ENCODE results near the gene DCUN1D3. TPM values are rescaled to one million over a fixed set of nuclear protein-coding genes. Genes with fewer than 3 reads are reported as not detected.

The DCUN1D3 gene
- polyA plus RNA-seq, 3 donors from 2014 or later: 0.06 to 1.5 (median 0.74) TPM

DNA sequence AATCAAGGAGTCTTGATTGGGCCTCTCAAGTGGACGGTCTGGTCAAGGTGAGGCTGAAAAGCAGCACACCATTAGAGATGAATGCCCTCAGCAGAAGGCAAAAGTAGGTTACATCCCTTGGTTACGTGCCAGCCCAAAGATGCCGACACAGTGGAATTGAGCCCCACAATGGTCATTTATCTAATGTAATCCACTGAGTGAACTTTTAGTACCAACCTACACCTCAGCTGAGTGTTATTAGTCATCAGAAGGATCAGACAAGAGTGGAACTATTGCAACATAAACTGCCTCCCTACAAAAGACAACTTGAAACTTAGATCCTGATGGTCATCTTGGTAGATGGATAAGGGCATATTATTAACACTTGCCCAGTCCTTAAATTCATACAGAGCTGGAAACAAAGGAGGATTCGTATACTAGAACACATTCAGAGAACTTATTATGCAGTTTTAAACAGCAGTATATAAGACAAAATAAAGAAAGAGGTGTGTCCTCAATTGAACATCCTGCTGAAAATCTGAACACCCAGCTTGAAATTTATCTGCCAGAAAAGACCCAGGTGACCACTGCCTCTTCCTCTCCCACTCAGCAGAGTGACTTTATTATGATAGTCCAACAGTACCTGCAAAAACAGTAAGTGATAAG, 2.8 kb downstream of the DCUN1D3 start:
- peaks cover 7 to 19% (median 15%) of the 10 kb centered on the region in 3 donors for H3K27me3 Mint-ChIP-seq (ENCODE audit: low read depth in 3 of 3)
- H3K4me1 Mint-ChIP-seq: peaks cover 36 to 49% of the 10 kb centered on the region in 2 donors
- no peaks in the 10 kb centered on the region for H3K9me3 Mint-ChIP-seq
- DNase-seq: no peak
- peak overlapping the region in 1 of 5 donors; percentile 7 for H3K4me3 Mint-ChIP-seq
- H3K36me3 Mint-ChIP-seq: no peaks in the 10 kb centered on the region
- peak overlapping the region in 5 of 6 donors; percentile 13 to 71 (median 62) for H3K27ac Mint-ChIP-seq

DNA sequence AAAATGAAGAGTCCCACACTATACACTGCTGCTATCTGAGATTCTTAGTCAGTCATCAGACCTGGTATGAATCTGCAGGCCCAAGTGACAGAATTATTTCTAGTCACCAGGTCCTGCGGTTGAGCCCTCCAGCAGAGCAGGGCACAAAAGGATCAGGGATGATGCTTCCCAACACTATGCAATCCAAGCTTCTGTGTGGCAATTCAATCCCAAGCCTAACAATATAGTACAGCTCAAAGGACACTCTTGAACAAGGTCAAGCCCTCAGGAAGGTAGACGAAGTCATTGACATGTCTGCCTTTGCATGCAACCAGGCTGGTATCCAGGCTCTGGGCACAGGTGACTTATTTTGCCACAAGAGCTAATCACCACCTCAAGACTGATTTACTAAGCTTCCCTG, 5.8 kb downstream of the DCUN1D3 start:
- peaks cover 0 to under 1% (median 0%) of the 10 kb centered on the region in 3 donors for H3K27me3 Mint-ChIP-seq (ENCODE audit: low read depth in 3 of 3)
- H3K4me1 Mint-ChIP-seq: peaks cover 16 to 27% of the 10 kb centered on the region in 2 donors
- peaks cover 0 to 5% (median 0%) of the 10 kb centered on the region in 3 donors for H3K36me3 Mint-ChIP-seq
- H3K27ac Mint-ChIP-seq: peak overlapping the region in 1 of 6 donors; percentile 10
- H3K9me3 Mint-ChIP-seq: no peaks in the 10 kb centered on the region
- no peak overlapping the region for H3K4me3 Mint-ChIP-seq
- DNase-seq: no peak

DNA sequence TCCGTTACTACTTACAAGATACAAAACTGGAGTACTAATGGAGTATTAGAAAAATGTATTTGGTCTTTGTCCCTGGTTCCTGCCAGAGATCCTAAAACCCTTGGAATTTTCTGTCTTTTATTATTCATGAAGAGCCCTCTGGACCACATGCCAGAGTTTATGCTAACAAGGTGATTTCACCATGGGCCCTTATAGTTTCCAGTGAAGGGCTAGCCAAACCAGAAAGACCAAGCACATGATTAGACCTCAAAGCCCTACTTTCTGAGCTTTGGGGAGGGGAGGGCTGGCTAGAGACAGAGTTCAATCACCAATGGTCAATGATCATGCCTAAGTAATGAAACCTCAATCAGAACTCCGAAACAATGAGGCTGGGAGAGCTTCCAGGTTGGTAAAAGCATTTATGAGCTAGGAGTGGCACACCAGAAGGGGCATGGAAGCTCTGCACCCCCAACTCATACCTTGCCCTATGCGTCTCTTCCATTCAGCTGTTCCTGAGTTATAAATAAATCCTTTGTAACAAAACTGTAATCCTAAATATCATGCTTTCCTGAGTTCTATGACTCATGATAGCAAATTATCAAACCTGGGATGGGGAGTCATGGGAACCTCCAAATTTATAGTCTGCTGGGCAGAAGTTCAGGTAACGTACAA, 10.4 kb downstream of the DCUN1D3 start:
- DNase-seq: no peak
- Mint-ChIP-seq H3K27me3 (ENCODE audit: low read depth in 3 of 3) (no peaks in the 10 kb centered on the region), H3K4me1 (peaks cover 0 to 7% of the 10 kb centered on the region in 2 donors), H3K27ac (no peak overlapping the region), H3K4me3 (no peak overlapping the region), H3K9me3 (no peaks in the 10 kb centered on the region), H3K36me3 (peaks cover 0 to 5% (median 0%) of the 10 kb centered on the region in 3 donors)

DNA sequence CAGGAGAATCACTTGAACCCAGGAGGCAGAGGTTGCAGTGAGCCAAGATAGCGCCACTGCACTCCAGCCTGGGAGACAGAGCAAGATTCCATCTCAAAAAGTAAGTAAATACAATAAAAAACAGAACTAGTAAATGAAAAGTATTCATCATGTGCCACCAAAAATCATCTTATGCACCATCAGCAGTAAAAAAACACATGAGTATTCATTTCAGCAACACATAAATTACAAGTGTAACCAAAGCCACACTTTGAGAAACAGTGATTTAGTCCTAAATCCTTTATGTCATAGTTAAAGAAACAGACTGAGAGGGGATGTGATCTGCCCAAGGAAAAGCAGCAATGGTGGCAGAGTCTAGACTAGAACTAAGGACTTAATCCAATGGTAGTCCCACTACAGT, 13.0 kb downstream of the DCUN1D3 start:
- DNase-seq: no peak
- H3K27ac Mint-ChIP-seq: no peak overlapping the region
- H3K36me3 Mint-ChIP-seq: peaks cover 0 to 4% (median 3%) of the 10 kb centered on the region in 3 donors
- no peak overlapping the region for H3K4me3 Mint-ChIP-seq
- no peaks in the 10 kb centered on the region for H3K27me3 Mint-ChIP-seq (ENCODE audit: low read depth in 3 of 3)
- H3K9me3 Mint-ChIP-seq: no peaks in the 10 kb centered on the region
- H3K4me1 Mint-ChIP-seq: peaks cover 4 to 11% of the 10 kb centered on the region in 2 donors

DNA sequence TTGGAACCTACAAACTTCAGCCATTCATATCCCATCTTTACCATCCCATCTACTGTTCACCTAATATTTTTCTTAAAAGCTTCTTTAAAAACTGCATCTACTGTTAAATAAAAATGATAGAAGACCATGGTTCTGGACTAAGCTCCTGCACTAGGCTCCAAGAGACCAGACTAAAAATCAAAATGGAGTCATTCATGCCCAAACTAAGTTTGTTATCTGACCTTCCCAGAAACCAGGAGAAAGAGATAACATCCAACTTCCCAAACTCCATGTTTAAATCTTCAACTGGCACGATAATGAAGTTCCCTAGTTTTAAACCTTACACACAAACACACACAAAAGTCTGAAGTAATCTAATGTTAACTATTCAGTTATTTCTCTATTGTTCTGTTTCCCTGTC, 13.8 kb downstream of the DCUN1D3 start:
- H3K27me3 Mint-ChIP-seq (ENCODE audit: low read depth in 3 of 3): no peaks in the 10 kb centered on the region
- peaks cover 0 to 4% (median 0%) of the 10 kb centered on the region in 3 donors for H3K36me3 Mint-ChIP-seq
- no peak overlapping the region for H3K4me3 Mint-ChIP-seq
- H3K4me1 Mint-ChIP-seq: peaks cover 4 to 8% of the 10 kb centered on the region in 2 donors
- no peak overlapping the region for H3K27ac Mint-ChIP-seq
- H3K9me3 Mint-ChIP-seq: no peaks in the 10 kb centered on the region
- no peak for DNase-seq

DNA sequence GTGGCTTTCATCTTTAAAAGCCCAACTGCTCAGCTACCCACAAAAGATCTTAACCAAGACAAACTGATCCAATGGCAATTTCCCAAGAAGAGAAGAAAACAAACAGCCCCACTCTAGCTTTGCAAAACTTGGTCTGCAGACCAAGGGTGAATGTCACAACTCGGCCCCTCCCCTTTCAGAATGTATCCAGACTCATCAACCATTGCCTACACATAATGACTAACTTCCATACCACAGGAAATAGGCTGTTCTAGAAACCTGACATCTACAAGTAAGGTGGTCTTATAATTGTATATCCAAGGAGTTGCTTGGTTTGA, 16.0 kb downstream of the DCUN1D3 start:
- H3K36me3 Mint-ChIP-seq: peaks cover 0 to 4% (median 0%) of the 10 kb centered on the region in 3 donors
- H3K4me3 Mint-ChIP-seq: no peak overlapping the region
- H3K4me1 Mint-ChIP-seq: peaks cover 5 to 17% of the 10 kb centered on the region in 2 donors
- DNase-seq: no peak
- no peaks in the 10 kb centered on the region for H3K27me3 Mint-ChIP-seq (ENCODE audit: low read depth in 3 of 3)
- peak overlapping the region in 1 of 6 donors; percentile 9 for H3K27ac Mint-ChIP-seq
- H3K9me3 Mint-ChIP-seq: no peaks in the 10 kb centered on the region

DNA sequence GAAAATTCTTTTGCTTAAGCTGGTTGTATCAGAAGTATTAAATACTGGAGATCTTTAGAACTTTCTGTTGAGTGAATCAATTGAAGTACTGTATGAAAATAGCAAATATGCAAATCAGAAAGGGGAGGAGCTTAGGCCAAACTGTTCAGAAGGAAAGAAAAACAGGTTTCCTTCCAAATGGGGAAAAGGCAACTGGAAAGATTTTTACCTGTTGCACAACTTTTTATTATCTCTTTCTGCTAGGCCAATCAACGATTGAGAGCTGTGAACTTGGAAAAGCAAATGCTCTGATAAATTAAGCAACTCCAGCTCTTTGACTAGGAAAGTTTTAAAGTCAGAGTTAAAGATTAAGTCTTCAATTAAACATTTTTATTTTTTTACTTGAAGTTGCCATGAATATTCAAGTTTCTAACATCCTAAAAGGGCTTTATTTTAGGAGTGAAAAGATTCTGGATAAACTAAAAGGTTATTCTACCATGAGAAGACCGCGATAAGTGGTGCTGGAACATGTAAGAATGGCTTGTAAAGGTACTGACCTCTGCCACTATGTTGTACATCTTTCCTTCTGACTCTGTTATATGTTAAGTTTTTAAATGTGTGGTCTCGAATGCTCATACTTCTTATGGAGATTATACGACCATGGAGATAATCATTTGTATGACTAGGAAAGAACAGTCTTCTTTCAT, 16.5 kb downstream of the DCUN1D3 start:
- H3K4me1 Mint-ChIP-seq: peaks cover 5 to 18% of the 10 kb centered on the region in 2 donors
- H3K27me3 Mint-ChIP-seq (ENCODE audit: low read depth in 3 of 3): no peaks in the 10 kb centered on the region
- no peak for DNase-seq
- H3K36me3 Mint-ChIP-seq: peaks cover 0 to 4% (median 0%) of the 10 kb centered on the region in 3 donors
- peak overlapping the region in 1 of 6 donors; percentile 9 for H3K27ac Mint-ChIP-seq
- no peaks in the 10 kb centered on the region for H3K9me3 Mint-ChIP-seq
- no peak overlapping the region for H3K4me3 Mint-ChIP-seq

DNA sequence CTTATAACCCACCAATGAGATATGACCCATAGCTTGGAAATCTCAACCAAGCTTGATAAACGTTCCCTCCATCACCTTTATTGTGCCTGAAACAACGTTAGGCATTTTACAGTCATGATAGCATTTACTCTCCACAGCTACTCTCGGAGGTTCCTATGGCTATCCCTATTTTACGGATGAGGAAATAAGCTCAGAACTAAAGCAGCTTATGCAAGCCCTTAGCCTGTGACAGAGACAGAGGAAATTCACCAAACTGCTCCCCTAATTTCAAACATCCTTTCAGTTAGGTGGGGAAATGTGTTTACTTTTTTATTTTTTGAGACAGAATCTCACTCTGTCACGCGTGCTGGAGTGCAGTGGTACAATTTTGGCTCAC, 18.7 kb downstream of the DCUN1D3 start:
- no peak overlapping the region for H3K4me3 Mint-ChIP-seq
- DNase-seq: no peak
- no peaks in the 10 kb centered on the region for H3K9me3 Mint-ChIP-seq
- H3K27ac Mint-ChIP-seq: no peak overlapping the region
- no peaks in the 10 kb centered on the region for H3K27me3 Mint-ChIP-seq (ENCODE audit: low read depth in 3 of 3)
- H3K4me1 Mint-ChIP-seq: peaks cover 5 to 18% of the 10 kb centered on the region in 2 donors
- H3K36me3 Mint-ChIP-seq: peaks cover 0 to 4% (median 0%) of the 10 kb centered on the region in 3 donors

DNA sequence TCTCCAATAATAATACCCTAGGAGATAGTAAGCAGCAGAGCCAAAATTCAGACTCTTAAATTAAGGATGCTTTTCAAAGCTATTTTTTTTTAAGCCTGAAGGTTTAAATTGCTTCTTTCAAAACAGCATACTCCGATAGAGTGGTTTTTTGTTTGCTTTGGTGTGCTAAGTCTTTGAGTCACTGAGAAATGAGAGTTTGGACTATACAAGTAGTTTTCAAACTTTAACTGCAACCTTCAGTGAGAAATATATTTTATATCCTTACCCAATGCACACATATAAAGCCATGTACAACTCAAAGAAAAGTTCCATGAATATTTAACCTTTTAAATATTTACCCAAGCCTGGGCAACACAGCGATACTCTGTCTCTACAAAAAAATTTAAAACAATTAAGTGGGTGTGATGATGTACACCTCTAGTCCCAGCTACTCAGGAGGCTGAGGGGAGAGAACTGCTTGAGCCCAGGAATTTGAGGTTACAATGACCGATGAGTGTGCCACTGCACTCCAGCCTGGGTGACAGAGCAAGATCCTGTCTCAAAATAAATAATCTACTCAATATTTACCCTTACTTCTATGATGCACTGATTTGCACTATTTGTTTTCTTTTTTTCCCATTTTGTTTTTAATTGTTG, 19.2 kb downstream of the DCUN1D3 start:
- Mint-ChIP-seq H3K27ac (no peak overlapping the region), H3K4me1 (peaks cover 7 to 18% of the 10 kb centered on the region in 2 donors), H3K9me3 (no peaks in the 10 kb centered on the region), H3K27me3 (ENCODE audit: low read depth in 3 of 3) (no peaks in the 10 kb centered on the region), H3K4me3 (no peak overlapping the region), H3K36me3 (peaks cover 0 to 4% (median 0%) of the 10 kb centered on the region in 3 donors)
- DNase-seq: no peak

DNA sequence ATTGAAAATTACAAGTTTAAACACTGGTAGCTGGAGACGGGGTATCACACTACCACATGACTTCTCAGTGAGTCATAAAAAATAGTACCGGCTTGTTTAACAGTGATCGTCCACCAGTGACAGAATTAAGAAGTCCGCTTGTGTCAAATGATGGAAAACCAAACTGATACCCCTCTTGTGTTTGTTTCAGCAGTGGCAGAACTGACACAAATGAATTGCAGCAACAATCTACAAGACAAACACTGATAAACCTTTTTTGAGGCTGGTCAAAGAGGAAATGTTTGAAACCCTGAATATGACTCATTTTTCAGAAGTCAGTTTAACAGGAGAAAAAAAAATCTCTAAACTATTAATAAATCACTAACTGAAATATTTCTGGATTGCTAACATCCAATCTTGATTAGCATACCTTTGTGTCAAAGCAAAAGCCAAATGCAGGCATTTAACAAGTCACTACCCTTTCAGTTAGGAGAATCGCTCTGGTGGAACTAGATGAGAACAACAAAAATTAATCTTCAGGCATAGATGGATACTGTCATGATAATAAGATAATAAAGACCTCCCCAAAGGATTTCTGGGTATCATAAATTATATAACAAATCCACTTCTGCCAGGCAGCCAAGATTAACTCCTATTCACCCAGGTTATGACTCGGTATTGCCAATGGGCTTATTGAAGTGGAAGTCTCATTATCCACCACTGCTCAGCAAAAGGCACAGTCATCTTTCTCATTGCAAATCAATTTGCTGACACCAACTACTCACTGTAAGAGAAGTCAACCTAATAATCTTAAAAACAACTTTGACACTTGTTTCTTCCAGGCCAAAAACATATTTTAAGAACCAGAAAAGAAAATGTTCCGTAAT, 20.8 kb downstream of the DCUN1D3 start:
- Mint-ChIP-seq H3K36me3 (peaks cover 0 to 2% (median 0%) of the 10 kb centered on the region in 3 donors), H3K4me3 (no peak overlapping the region), H3K27me3 (ENCODE audit: low read depth in 3 of 3) (no peaks in the 10 kb centered on the region), H3K27ac (peak overlapping the region in 1 of 6 donors; percentile 15), H3K4me1 (peaks cover 19 to 30% of the 10 kb centered on the region in 2 donors), H3K9me3 (no peaks in the 10 kb centered on the region)
- no peak for DNase-seq

DNA sequence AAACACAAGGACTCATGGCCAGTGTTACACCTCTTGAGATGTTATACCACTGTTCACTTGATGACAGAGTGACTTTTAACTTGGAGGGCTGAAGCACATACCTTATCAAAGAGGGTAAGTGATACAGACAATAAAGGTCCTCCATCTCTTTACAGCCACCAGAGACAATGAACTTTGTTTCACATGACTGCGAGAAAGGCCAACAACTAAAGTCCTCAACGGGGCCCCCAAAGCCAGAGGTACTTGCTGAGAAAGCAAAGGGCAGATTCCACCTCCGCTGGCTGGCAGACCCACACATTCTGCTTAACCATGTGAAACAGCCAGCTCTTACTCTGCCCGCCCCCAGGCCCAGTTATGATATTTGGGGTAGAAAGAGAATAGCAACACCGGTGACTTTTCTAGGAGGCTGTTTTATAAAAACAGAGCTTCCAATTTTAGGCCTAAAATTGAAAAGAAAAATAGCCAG, 21.4 kb downstream of the DCUN1D3 start:
- no peaks in the 10 kb centered on the region for H3K36me3 Mint-ChIP-seq
- H3K9me3 Mint-ChIP-seq: no peaks in the 10 kb centered on the region
- DNase-seq: no peak
- H3K27ac Mint-ChIP-seq: peak overlapping the region in 1 of 6 donors; percentile 46
- H3K27me3 Mint-ChIP-seq (ENCODE audit: low read depth in 3 of 3): no peaks in the 10 kb centered on the region
- H3K4me1 Mint-ChIP-seq: peaks cover 23 to 30% of the 10 kb centered on the region in 2 donors
- H3K4me3 Mint-ChIP-seq: no peak overlapping the region

DNA sequence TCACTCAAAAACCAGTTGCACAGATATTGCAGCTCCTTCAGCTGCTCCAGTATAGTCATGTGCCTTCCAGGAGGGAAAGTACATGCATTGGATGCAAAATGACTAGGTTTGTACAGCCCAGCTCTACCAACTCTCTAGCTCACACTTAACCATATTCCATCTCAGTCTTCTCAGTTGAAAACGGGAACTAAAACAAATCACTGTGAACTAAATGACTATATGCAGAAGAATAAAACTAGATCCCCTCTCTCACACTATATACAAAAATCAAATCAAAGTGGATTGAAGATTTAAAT, 24.9 kb downstream of the DCUN1D3 start:
- peak overlapping the region in 2 of 5 donors; percentile 7 to 8 for H3K4me3 Mint-ChIP-seq
- no peaks in the 10 kb centered on the region for H3K27me3 Mint-ChIP-seq (ENCODE audit: low read depth in 3 of 3)
- H3K4me1 Mint-ChIP-seq: peaks cover 36 to 54% of the 10 kb centered on the region in 2 donors
- no peaks in the 10 kb centered on the region for H3K36me3 Mint-ChIP-seq
- peak overlapping the region; percentile 17 to 96 (median 62) for H3K27ac Mint-ChIP-seq
- DNase-seq: no peak
- H3K9me3 Mint-ChIP-seq: no peaks in the 10 kb centered on the region

DNA sequence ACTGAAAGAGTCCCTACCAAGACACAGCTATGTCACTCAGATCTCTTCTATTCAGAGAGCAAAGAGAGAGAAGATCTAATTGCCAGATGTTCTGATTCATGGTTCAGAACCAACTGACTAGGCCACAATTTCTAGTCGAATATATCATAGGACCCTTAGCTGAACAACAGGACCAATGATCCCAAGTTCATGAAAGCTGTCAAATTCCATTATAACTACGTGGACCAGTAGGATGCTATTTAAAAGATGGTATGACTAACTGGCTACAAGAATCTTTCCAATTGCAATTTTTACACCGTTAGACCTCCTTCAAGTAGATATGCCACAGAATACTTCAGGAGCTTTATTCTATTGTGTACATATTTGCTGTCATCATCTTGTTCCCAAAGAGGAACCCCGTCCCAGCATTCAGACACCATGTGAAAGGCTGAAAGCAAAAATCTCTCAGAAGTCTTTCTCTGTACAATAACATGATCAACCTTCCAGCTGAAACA, 26.0 kb downstream of the DCUN1D3 start:
- H3K4me1 Mint-ChIP-seq: peaks cover 41 to 51% of the 10 kb centered on the region in 2 donors

More for the DNA sequence above, 26.0 kb downstream of the DCUN1D3 start:
- H3K27me3 Mint-ChIP-seq (ENCODE audit: low read depth in 3 of 3): peaks cover 0 to under 1% (median 0%) of the 10 kb centered on the region in 3 donors
- H3K9me3 Mint-ChIP-seq: no peaks in the 10 kb centered on the region
- no peak for DNase-seq
- H3K36me3 Mint-ChIP-seq: no peaks in the 10 kb centered on the region
- peak overlapping the region; percentile 80 to 96 (median 90) for H3K27ac Mint-ChIP-seq
- peak overlapping the region; percentile 67 to 74 (median 71) for H3K4me3 Mint-ChIP-seq
